ENCODE data around the gene CENPN.

Gene CENPN

GRCh38 chr16:81035398-81035974, 28.5 kb downstream of the CENPN start, which contains the start of gene ATMIN:
TSS of gene ATMIN (plus strand) at chr16:81035842. CDS start at chr16:81035871, 29 bp downstream.
- DNase-seq: peak; percentile 96

DNA sequence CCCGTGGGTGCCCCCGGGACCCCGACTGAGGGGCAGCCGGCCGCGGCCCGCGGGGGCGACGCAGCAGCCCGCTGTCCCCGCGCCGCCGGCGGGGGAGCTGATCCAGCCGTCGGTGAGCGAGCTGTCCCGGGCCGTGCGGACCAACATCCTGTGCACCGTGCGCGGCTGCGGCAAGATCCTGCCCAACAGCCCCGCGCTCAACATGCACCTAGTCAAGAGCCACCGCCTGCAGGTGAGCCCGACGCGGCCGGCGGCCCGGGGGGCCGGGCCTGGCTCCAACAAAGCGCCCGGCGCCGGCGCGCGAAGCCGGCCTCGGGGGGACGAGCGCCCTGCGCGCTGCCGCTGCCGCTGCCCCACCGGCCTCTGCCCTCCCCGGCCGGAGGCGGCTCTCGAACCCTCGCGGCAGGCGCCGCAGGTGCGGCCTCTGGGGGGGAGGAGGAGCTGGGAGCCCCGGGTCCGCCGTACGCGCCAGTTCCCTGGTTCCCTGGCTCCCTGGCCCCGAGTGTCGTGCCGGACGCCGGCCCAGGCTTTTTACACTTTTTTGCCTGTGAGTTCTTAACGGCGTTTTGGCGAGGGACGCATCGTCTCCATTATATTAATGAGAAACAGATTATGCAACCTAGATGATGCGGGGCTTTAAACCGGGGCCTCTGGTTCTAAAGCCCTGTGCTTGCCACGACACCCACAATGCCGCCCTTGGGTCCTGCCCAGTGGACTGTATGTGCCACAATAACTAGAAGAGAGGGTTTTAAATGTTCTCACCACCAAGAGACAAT, 29.1 kb downstream of the CENPN start:
- no peak for DNase-seq

DNA sequence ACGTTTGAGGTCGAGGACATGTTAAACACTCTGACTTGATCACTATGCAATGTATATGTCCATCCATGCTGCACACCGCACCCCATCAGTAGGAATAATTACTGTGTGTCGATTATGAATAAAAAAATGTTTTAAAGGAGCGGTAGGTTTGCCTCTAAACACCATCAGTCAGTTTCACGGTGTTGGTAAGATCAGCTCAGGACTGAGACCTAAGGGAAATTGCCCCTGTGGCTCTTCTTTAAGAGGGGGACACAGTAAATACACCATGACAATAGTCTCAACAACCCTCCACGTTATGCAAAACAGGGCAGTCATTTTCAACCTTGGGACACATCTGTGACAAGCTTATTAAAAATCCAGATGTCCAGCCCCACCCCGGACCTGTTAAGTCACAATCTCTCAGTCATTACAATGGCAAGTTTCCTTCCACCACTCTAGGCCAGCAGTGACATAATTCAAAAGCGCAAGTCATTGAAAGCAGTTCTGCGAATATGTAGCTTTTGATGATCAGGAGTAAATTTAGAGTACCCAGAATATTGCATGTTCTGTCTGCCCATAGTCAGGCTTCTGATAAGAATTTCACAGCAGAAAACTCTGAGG, 29.8 kb downstream of the CENPN start:
- no peak for DNase-seq

DNA sequence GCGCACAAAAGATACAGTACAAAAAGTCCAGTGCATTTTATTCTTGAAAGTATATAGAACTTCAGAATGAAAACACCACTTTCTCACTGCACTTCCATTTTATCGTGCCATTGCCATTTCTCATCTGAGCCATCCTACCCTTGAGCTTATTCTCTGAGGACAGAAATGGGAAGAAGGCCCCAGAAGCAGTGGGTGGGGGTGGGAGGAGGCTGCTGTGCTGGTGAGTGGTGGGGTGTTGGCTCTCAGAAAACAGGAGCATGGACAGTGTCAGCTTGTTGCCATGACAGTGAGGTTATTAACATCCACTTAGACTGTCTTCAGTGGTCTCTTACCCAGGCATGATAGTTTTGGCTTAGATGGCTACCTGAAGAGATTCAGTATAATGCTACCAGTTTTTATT, 33.1 kb downstream of the CENPN start:
- DNase-seq: no peak

GRCh38 chr16:81040842-81041241, 33.8 kb downstream of the CENPN start:
- no peak for DNase-seq

DNA sequence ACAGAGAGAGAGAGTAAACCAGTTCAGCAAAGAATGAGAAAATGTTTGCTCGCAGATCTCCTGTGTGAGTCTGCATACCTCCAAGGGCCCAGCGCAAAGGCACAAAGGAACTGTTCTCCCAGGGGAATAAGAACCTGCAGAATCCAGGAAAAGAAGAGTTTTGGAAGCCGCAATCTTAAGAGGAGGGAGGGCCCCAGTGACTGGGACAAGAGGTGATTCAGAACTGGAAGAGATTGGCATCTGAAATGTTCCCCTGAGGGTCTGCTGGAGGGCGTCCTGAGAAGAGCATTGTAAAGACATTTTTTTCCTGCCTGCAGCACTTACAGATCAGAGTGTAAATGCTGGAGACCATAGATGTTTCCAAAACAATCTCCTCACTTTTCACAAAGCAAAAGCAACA, 34.7 kb downstream of the CENPN start:
- DNase-seq: no peak

GRCh38 chr16:81042821-81043220, 35.8 kb downstream of the CENPN start:
- no peak for DNase-seq

DNA sequence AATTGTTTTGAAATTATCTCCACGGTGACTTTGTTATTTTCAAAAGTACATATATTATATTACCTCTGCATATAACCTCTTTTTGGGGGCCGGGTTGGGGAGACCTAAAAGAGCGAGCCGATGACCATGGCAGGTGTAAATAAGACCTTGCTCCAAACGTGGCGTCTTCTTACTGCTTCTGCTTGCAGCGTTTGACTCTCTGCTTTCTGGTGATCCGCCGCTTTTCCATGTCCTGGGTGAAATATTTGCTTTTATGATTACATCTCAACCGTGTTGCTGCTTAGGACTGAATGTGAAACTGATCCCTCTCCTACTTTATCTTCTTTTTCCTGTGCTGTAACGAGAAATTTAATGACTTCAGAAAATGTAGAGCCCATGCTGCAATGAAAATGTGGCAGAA, 46.7 kb downstream of the CENPN start:
- no peak for DNase-seq

- no peak for DNase-seq
These were observed 53.7 kb downstream of the CENPN start for GRCh38 chr16:81060576-81061306.

- no peak for DNase-seq
These were observed 54.3 kb downstream of the CENPN start for GRCh38 chr16:81061307-81061640.

DNA sequence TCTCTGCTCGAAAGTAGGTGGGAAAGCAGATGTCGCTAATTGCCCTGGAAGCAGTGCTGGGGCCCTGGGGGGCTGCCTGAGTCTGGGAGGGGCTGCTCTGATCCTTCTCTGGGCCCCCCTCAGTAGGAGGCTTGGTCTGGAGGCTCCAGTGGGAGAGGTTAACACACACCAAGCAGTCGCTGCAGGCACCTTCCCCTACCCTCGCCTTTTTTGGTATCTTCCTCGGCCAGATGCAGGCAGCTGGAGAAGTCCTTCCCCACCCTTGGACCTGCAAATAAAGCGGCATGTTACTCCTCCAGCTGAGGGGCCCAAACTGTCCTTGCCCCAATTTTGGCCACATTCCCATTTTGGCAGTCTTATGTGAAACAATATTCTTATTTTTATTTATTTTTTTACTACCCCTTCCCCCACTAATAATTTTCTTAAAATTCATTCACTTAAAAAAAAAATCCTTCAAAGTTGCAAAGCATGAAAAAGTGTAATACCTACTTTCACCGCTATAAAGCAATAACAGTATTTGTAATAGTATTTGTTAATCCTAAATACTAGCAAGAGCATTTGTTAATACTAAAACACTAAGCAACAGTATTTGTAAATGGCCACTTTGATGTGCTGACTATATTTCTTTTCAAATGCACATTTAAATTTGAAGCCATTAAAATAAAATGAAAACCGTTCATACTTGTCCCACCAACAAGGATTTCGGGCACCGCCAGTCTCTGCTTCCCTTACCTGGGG, 55.0 kb downstream of the CENPN start:
- no peak for DNase-seq

DNA sequence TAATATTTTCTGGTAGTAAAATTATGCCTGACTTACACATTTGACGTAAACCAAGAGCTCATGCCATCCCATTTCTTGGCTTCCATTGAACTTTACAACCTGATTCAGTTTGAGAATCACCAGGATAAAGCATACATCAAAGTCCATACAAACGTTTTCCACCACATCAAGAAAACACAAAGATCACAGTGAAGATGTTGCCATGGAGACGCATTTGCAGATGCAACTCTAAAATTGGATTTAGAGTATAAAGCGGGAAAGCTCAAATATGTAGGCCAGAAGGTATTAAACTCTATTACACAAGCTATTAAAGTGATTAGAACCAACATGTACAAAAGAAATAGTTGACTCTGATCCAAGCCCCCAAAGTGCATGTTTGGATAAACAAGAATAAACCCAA, 59.7 kb downstream of the CENPN start:
- no peak for DNase-seq

GRCh38 chr16:81067166-81067565, 60.2 kb downstream of the CENPN start:
- no peak for DNase-seq

DNA sequence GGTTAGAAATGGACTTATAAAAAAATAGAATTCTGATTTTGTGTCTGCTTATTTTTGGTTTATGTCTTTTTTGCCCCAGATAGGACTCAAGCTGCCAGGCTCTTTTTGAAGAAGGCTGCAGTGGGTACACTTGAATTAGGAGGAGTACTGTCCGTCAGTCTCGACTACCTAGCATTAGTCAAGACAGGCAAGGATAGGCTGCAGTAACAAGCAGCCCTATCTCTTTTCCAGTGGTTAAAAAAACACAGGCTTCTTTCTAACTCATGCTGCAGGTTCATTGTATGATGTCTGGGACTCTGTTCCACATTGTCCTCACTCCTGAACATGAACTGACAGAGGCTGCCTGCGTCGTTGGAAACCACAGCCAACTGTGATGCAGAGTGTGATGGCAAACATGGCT, 62.0 kb downstream of the CENPN start:
- no peak for DNase-seq

DNA sequence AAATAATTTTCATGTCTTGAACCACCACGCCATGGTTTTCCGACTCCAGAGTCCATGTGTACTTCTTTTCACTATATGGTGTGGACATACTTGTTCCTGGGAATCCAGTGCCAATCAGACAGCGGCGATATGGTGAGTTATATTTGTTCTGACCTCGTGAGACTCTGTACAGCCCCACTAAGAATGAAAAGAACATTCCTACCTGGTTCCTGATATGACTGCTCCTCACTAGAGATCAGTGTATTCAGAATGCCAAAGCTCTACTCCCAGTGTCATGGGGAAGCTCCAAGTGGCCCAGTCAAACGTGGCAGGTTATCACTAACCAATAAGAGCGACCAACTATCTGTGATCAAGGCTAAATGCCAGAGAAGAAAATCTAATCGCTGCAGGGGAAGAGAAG, 64.0 kb downstream of the CENPN start:
- DNase-seq: no peak

GRCh38 chr16:81071805-81072204, 64.8 kb downstream of the CENPN start:
- DNase-seq: no peak

DNA sequence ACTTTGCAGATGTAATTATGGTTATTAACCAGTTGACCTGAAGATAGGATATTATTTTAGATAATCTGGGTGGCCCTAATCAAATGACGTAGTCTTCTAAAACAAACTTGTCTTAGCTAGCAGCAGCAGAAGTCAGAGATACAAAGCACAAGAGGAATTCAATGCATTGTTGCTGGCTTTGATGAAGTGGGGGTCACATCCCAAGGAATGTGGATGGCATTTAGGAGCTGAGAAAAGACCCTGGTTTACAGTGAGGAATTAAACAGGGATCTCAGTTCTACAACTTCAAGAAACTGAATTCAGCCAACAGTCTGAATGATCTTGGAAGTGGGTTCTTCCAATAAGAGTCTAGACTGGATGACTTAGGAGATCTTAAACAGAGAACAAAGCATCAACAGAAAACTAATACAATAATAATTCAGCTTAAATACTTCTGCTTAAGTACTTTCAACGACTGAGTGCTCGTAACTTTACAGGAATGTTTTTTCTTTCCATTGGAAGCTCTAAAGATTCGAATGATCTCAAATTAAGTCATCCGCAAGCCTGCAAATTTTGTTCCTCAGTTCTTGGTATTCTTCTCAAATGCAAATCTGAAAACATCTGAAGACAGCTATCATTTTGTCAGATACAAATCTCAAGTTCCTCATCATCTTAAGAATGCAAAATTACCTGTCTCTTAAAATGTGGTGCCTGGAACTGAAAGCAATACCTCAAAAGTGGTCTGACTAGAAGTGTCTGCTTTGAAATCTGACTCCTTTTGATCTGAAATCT, 66.7 kb downstream of the CENPN start:
- DNase-seq: no peak

GRCh38 chr16:81076566-81077075, 69.6 kb downstream of the CENPN start:
- DNase-seq: peak; percentile 96

DNA sequence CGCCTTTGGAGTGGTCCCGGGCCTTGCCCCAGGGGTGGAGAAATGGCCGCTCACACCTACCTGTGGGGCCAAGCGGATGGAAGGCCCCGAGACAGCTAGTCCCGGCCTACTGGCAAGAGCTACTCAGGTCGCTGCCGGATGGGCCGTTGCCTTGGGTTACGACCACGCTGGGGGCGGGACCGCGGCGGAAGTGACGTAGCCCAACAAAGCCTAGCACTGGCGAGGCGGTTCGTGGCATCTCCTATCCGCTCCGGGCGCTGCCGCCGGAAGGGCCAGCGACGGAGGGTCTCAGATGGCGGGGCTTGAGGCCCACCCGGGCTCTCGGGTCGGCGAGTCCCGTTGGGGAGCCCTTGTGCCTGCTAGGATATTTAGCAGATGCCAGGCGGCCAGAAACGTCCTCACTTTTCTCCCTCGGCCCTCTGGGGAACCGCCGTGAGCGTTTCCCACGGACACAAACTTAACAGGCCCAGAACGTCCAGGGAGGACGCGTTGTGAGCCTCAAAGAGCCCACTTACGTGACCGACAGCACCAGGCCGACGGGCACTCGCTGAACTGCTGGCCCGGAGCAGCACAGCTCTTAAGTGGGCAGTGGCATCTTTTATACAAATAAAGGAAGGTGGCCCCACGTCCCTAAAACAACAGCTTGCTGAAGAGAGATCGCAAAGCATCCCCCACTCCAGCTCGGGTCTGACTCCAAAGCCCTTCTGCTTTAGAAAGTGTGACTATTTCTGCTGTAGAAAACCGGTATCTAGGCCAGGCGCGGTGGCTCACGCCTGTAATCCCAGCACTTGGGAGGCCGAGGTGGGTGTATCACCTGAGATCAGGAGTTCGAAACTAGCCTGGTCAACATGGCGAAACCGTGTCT, 70.3 kb downstream of the CENPN start, which contains the start of gene C16orf46:
Gene C16orf46, minus strand, starts transcription at position 163 of the 865 bp plus-strand sequence. CDS start 13,283 bp downstream, outside the sequence.
- DNase-seq: peak; percentile 99

DNA sequence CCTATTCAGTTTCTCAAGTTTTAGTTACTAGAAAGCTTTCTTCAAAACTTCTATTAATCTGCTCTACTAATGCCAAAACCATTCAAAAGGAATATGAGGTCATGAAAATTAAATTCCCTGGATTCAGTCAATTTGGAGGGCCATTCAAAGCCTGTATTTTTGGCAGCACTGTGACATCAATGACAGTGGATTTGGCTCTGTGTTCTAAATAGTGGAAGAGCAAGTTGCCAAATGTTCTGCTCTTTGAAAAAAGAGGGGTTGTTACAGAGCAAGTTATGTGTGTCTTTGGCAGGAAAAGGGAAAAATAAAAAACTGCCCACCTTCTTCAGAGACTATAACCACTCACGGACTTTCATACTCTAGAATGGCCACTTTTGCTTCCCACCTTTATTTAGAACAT, 73.2 kb downstream of the CENPN start:
- no peak for DNase-seq

GRCh38 chr16:81081014-81081413, 74.0 kb downstream of the CENPN start:
- no peak for DNase-seq
